Smooth muscle cell of the umbilical artery (primary cell): ENCODE measurements around the gene PAN3. TPM values are rescaled to one million over a fixed set of nuclear protein-coding genes. Genes with fewer than 3 reads are reported as not detected.

Experiments
- total RNA-seq: library from RNA; depleted of rRNA; stranded (reverse); fragments of >200 nt; gene quantifications from 2 replicates; pipeline ENCODE4 v1.2.3, GENCODE V29; 2014

PAN3 gene
- 12.8 and 18.5 TPM in 2 replicates for total RNA-seq

GRCh38 chr13:28138012-28138755, at the start of gene PAN3:
Gene PAN3 (plus strand): TSS chr13:28138545. CDS start chr13:28138658, 113 bp downstream.

DNA sequence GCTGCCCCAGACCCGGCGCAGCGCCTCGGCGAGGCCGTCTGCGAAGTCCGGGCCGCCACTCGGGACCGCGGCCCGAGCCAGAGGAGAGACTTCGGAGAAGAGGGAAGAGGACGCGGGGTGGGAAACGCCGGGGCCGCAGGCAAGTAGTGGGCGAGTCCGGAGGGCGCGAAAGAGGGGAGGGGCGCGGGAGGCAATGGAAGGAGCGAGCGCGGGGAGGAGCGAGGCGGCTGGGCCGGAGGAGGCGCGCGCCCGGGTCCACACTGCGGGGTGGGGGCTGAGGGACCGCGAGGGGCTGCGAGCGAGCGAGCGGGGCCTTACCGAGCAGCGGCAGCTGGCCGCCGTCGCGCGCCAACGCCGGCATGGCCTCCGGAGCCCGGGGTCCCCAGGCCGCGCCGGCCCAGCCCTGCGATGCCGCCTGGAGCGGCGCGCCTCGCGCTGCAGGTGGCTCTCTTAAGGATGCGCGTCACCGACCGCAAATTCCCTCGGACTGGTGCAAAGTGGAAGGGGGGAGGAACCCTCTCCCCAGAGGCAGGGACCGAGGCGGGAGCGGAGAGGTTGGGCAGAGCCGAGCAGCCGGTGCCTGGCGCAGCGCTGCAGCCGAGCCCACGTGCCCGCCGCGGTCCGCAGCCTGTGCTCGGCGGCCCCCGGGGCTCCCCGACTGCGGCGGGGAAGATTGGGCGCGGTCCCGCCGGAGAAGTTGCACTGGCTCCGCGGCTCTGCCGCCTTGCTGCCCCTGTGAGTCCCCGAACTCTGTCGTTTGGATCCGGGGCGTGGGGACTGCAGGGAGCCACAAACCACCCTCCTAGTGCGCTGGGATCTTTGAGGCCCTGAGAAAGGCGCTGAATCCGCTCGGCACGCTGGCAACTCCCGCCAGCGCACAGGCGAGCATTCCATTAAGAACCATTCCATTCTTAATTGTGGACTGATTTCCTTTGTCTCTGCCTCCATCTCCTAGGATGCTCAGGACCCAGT, 37.9 kb upstream of the PAN3 start, which contains the start of gene FLT3:
Gene FLT3 (minus strand): TSS at position 427 of the 972 bp plus-strand sequence. CDS start 66 bp downstream, at position 361.

Other genes with a start within 250 kb of the PAN3 start
- gene PDX1, start 218.5 kb upstream of the PAN3 start, total RNA-seq = not detected in 2 replicates
- not detected in 2 replicates for gene CDX2, start 169.2 kb upstream of the PAN3 start, total RNA-seq
- not detected in 2 replicates for gene URAD, start 149.9 kb upstream of the PAN3 start, total RNA-seq
- not detected in 2 replicates for gene FLT3, start 38.0 kb upstream of the PAN3 start, total RNA-seq